Measurements from ENCODE around the gene MAPKAPK2.

- TF ChIP-seq, protein P1, sequence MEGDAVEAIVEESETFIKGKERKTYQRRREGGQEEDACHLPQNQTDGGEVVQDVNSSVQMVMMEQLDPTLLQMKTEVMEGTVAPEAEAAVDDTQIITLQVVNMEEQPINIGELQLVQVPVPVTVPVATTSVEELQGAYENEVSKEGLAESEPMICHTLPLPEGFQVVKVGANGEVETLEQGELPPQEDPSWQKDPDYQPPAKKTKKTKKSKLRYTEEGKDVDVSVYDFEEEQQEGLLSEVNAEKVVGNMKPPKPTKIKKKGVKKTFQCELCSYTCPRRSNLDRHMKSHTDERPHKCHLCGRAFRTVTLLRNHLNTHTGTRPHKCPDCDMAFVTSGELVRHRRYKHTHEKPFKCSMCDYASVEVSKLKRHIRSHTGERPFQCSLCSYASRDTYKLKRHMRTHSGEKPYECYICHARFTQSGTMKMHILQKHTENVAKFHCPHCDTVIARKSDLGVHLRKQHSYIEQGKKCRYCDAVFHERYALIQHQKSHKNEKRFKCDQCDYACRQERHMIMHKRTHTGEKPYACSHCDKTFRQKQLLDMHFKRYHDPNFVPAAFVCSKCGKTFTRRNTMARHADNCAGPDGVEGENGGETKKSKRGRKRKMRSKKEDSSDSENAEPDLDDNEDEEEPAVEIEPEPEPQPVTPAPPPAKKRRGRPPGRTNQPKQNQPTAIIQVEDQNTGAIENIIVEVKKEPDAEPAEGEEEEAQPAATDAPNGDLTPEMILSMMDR (IDR thresholded peaks at IDR 0.05; ENCODE audit: poor library complexity) = no peak
- no peak for TF ChIP-seq EZH2 (IDR thresholded peaks at IDR 0.05; ENCODE audit: borderline replicate concordance)
Measured at GRCh38 chr1:206705726-206706297, 21.1 kb downstream of the MAPKAPK2 start.

Data from hepatocyte (in vitro differentiated cells).